Breast epithelium (tissue), 4 donors: ENCODE measurements around the gene RASGRF2. TPM values are rescaled to one million over a fixed set of nuclear protein-coding genes. Genes with fewer than 3 reads are reported as not detected.
"Not testable (repeated sequence)": the region's sequence is repeated elsewhere in the genome, so short reads cannot be mapped to it uniquely, and the experiment has no call there.

Source experiments
- DNase-seq, 2 donors: peaks; one replicate each; pipeline ENCODE4 v3.0.0-alpha.2; 2019; ENCODE audit warnings: low spot score in 2 of 2
- H3K27ac ChIP-seq, 2 donors: fragments of 200-600 bp; sonication (generic) in 1 of 2; one replicate each; pipeline ENCODE4 v1.5.1; 2016 to 2019; ENCODE audit warnings: mild to moderate bottlenecking in 1 of 2
- H3K27me3 ChIP-seq, 2 donors: fragments of 200-600 bp; sonication (generic) in 1 of 2; one replicate each; pipeline versions ENCODE4 v1.5.1 to v1.6.0; 2017 to 2019; ENCODE audit warnings: control low read depth in 1 of 2, mild to moderate bottlenecking in 1 of 2
- H3K36me3 ChIP-seq: fragments of 200-600 bp; one replicate; pipeline ENCODE4 v1.5.1; 2019
- H3K4me1 ChIP-seq, 2 donors: fragments of 200-600 bp; sonication (generic); one replicate each; pipeline ENCODE4 v1.5.1; 2016 to 2019; ENCODE audit warnings: control low read depth in 1 of 2
- H3K4me3 ChIP-seq, 3 donors: fragments of 200-600 bp; sonication (generic); 1 replicate in 2 of 3; 2 replicates in 1 of 3; pipeline ENCODE4 v1.5.1; 2016 to 2019; ENCODE audit warnings: mild to moderate bottlenecking in 3 of 3, moderate library complexity in 2 of 3
- H3K9me3 ChIP-seq, 2 donors: fragments of 200-600 bp; sonication (generic) in 1 of 2; one replicate each; pipeline ENCODE4 v1.5.1; 2016 to 2019; ENCODE audit warnings: control low read depth in 1 of 2
- POLR2A ChIP-seq: fragments of 450-650 bp; IDR thresholded peaks from one replicate; pipeline ENCODE4 v1.6.1; 2016; ENCODE audit warnings: antibody characterized with exemption, mild to moderate bottlenecking, moderate library complexity
- POLR2AphosphoS5 ChIP-seq, 3 donors: sonication (generic); formaldehyde crosslinking; IDR thresholded peaks; one replicate each; pipeline ENCODE4 v1.6.1; 2017; ENCODE audit warnings: antibody characterized with exemption in 3 of 3
- intact Hi-C: fragments of 100-400 bp; cut with DNase I; formaldehyde crosslinking; loops from one replicate; pipeline ENCODE4 v1.15.1; 2023; ENCODE audit warnings: low total_unique reads
- total RNA-seq, 3 donors: library from RNA; depleted of rRNA; stranded (reverse); fragments of >200 nt; gene quantifications; one replicate each; pipeline ENCODE4 v1.1.0, GENCODE V29; 2016
- TF ChIP-seq, protein P1 (sequence below), 3 donors: fragments of 450-650 bp; IDR thresholded peaks; one replicate each; pipeline ENCODE4 v1.5.1; 2016 to 2017; ENCODE audit warnings: antibody characterized with exemption in 3 of 3, mild to moderate bottlenecking in 3 of 3, moderate library complexity in 3 of 3

RASGRF2 gene
- total RNA-seq, 3 donors from 2014 or later: 6.1 to 15.7 (median 11.1) TPM

DNA sequence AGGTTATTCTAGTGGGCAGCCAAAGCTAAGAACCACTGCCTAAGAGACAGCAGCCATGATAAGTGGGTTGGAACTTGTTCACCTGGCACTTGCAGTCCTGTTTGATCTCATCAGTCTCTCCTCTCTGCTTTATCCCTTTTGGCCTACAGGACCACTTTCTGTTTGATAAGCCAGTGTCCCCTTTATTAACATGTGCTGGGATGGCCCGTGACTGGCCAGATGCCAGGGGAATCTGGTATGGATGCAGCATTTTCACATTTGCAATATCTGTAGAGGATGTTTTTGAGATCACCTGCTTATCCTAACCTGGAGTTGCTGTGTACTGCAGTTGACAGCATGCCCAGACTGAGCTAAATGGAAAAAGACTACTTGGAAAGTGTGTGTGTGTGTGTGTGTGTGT is 296.6 kb downstream of the RASGRF2 start:
- Histone ChIP-seq H3K4me3 (no peak overlapping the region), H3K36me3 (no peaks in the 10 kb centered on the region), H3K4me1 (no peaks in the 10 kb centered on the region), H3K27ac (no peak overlapping the region), H3K27me3 (no peaks in the 10 kb centered on the region), H3K9me3 (no peaks in the 10 kb centered on the region)
- DNase-seq: no peak
- intact Hi-C loops: no loop called here
- TF ChIP-seq POLR2A: no peak
- TF ChIP-seq, protein P1, sequence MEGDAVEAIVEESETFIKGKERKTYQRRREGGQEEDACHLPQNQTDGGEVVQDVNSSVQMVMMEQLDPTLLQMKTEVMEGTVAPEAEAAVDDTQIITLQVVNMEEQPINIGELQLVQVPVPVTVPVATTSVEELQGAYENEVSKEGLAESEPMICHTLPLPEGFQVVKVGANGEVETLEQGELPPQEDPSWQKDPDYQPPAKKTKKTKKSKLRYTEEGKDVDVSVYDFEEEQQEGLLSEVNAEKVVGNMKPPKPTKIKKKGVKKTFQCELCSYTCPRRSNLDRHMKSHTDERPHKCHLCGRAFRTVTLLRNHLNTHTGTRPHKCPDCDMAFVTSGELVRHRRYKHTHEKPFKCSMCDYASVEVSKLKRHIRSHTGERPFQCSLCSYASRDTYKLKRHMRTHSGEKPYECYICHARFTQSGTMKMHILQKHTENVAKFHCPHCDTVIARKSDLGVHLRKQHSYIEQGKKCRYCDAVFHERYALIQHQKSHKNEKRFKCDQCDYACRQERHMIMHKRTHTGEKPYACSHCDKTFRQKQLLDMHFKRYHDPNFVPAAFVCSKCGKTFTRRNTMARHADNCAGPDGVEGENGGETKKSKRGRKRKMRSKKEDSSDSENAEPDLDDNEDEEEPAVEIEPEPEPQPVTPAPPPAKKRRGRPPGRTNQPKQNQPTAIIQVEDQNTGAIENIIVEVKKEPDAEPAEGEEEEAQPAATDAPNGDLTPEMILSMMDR (IDR thresholded peaks at IDR 0.05): no peak
- no peak for TF ChIP-seq POLR2AphosphoS5 (IDR thresholded peaks at IDR 0.05)

DNA sequence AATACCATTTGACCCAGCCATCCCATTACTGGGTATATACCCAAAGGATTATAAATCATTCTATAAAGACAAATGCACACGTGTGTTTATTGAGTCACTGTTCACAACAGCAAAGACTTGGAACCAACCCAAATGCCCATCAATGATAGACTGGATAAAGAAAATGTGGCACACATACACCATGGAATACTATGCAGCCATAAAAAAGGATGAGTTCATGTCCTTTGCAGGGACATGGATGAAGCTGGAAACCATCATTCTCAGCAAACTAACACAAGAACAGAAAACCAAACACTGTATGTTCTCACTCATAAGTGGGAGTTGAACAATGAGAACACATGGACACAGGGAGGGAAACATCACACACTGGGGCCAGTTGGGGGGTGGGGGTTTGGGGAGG is 302.6 kb downstream of the RASGRF2 start:
- H3K27ac ChIP-seq, intact Hi-C loops: not testable (repeated sequence)

DNA sequence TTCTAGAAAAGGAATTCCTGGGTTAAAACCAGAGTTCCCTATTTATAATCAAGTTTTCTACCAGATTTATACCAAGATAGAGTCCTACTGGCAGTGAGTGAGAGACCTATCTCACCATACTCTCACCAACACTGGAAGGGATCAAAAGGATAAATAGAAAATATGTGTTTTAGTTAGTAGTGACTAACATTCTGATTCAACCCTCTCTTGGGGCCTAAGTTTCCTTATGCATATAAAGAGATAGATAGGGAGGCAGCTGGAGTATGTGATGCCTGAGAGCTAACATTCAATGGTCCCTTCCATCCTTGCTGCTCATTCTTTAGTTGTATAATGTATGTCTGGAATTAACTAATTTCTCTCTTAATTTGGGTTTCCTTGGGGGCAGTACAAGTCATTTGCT is 304.9 kb downstream of the RASGRF2 start:
- DNase-seq: no peak
- H3K4me3 ChIP-seq: no peak overlapping the region
- no peaks in the 10 kb centered on the region for H3K9me3 ChIP-seq
- intact Hi-C loops: no loop called here
- H3K36me3 ChIP-seq: no peaks in the 10 kb centered on the region
- H3K27ac ChIP-seq: no peak overlapping the region
- H3K4me1 ChIP-seq: no peaks in the 10 kb centered on the region
- H3K27me3 ChIP-seq: no peaks in the 10 kb centered on the region
- TF ChIP-seq POLR2AphosphoS5 (IDR thresholded peaks at IDR 0.05) (no peak), POLR2A (no peak)
- TF ChIP-seq, protein P1 (IDR thresholded peaks at IDR 0.05): no peak

More for the DNA sequence above, 302.6 kb downstream of the RASGRF2 start:
- not testable (repeated sequence) for H3K4me3 ChIP-seq, H3K4me1 ChIP-seq, H3K36me3 ChIP-seq, H3K27me3 ChIP-seq, H3K9me3 ChIP-seq, DNase-seq

DNA sequence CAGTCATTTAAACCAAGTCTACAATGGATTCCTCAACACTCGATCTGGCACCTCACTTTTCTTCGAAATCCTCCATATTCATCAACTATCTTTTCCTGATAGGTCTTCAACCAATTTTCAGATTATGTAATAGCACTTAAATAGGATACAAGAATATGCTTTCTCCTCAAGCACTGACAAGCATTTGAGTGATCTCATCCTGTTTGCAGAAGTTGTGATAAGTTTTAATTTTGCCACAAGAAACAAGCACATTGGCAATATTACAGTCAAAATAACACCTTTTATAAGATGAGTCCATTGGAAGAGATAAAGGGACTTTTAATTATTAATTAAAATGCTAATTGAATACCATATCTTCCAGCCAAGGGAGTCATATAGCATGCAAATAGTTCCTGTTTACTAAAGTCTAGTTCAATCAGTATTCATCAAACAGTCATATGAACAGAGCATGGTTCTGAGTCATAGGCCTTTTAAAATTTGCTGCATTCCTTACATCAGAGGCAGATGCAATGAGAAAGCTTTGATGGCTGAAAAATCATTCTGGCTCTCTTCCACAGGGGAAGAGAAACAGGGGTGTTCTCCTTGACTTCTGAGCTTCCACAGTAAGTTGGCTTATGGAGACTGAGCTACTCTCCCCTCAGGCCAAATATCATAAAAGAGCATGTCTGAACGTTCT is 308.5 kb downstream of the RASGRF2 start:
- no peak overlapping the region for H3K4me3 ChIP-seq
- TF ChIP-seq POLR2A (no peak), POLR2AphosphoS5 (IDR thresholded peaks at IDR 0.05) (no peak)
- TF ChIP-seq, protein P1 (IDR thresholded peaks at IDR 0.05): no peak
- no peaks in the 10 kb centered on the region for H3K36me3 ChIP-seq
- H3K27ac ChIP-seq: peak overlapping the region in 1 of 2 donors; percentile 20
- H3K4me1 ChIP-seq: no peaks in the 10 kb centered on the region
- peaks cover 0 to 15% of the 10 kb centered on the region in 2 donors for H3K9me3 ChIP-seq
- DNase-seq: no peak
- no peaks in the 10 kb centered on the region for H3K27me3 ChIP-seq
- intact Hi-C loops: no loop called here

DNA sequence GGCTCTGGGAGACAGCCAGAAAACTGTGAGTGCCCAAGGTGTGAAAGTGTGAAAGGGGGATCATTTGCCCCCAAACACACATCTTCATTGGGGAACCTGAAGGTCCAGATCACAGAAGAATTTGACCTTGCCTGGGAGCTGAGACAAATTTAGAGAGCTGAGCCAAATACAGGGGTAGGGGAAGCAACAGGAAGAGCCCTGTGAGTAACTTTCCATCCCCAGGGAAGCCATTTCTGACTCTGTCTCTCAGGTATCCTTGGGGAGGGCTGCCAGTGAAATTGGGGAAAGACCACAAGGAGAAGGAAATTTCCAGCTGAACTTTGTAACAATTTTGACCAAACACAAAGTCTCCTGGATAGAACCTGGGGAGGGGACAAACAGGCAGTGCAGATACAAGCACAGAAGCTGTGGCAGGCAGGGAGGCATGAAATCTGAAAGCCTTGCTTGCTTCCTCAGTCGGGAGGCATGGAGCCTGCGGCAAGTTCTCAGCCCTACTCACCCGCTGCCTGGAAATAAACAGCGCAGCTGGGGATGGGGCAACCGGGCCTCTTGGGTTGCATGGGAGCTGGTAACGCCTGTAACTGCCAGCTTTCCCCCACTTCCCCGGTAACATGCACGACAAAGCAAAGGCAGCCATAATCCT is 309.7 kb downstream of the RASGRF2 start:
- Histone ChIP-seq H3K27me3 (no peaks in the 10 kb centered on the region), H3K4me1 (no peaks in the 10 kb centered on the region), H3K9me3 (peaks cover 3 to 18% of the 10 kb centered on the region in 2 donors), H3K36me3 (no peaks in the 10 kb centered on the region), H3K27ac (no peak overlapping the region), H3K4me3 (no peak overlapping the region)
- intact Hi-C loops: no loop called here
- TF ChIP-seq POLR2AphosphoS5 (IDR thresholded peaks at IDR 0.05) (no peak), POLR2A (no peak)
- TF ChIP-seq, protein P1 (IDR thresholded peaks at IDR 0.05): no peak
- no peak for DNase-seq

DNA sequence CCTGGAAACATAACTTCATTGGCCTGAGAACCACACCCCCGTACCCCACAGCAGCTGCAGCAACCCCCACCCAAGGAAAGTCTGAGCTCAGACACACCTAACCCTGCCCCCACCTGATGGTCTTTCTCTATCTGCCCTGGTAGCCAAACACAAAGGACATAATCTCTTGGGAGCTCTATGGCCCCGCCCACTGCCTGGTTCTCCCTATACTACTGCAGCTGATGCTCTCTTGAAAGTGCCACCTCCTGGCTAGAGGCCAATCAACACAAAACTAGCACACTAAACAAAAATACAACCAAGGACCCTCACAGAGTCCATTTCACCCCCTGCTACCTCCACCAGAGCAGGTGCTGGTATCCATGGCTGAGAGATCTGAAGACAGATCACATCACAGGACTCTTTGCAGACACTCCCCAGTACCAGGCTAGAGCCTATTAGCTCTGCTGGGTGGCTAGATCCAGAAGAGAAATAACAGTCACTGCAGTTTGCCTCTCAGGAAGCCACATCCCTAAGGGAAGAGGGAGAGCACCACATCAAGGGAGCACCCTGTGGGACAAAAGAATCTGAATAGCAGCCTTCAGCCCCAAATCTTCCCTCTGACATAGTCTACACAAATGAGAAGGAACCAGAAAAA is 310.3 kb downstream of the RASGRF2 start:
- peaks cover 6 to 19% of the 10 kb centered on the region in 2 donors for H3K9me3 ChIP-seq
- DNase-seq, intact Hi-C loops, H3K27me3 ChIP-seq, H3K27ac ChIP-seq, H3K36me3 ChIP-seq, H3K4me1 ChIP-seq, H3K4me3 ChIP-seq: not testable (repeated sequence)
